Thyroid gland (tissue), 4 donors: ENCODE data around the gene MGST3. TPM values are rescaled to one million over a fixed set of nuclear protein-coding genes. Genes with fewer than 3 reads are reported as not detected.
A peak's percentile ranks its signal among the peaks of the same experiment; 100 is the strongest.

Experiments
- DNase-seq, 2 donors: peaks; one replicate each; pipeline ENCODE4 v3.0.0-alpha.2; 2019
- H3K27ac ChIP-seq, 3 donors: fragments of 200-600 bp; sonication (generic); 1 replicate in 2 of 3; 2 replicates in 1 of 3; pipeline ENCODE4 v1.5.1; 2016 to 2019; ENCODE audit warnings: mild to moderate bottlenecking in 1 of 3, moderate library complexity in 1 of 3
- H3K27me3 ChIP-seq: fragments of 200-600 bp; sonication (generic); one replicate; pipeline ENCODE4 v1.5.1; 2019
- H3K36me3 ChIP-seq, 2 donors: fragments of 200-600 bp; sonication (generic); one replicate each; pipeline ENCODE4 v1.5.1; 2016 to 2019
- H3K4me1 ChIP-seq, 2 donors: fragments of 200-600 bp; sonication (generic); one replicate each; pipeline ENCODE4 v1.5.1; 2017 to 2019
- H3K4me3 ChIP-seq, 3 donors: fragments of 200-600 bp; sonication (generic); replicated peaks in 1 of 3; 1 replicate in 2 of 3; 2 replicates in 1 of 3; pipeline ENCODE4 v1.5.1; 2016; ENCODE audit warnings: mild to moderate bottlenecking in 1 of 3
- H3K9me3 ChIP-seq: fragments of 200-600 bp; sonication (generic); one replicate; pipeline ENCODE4 v1.5.1; 2017
- POLR2A ChIP-seq, 2 donors: fragments of 450-650 bp; IDR thresholded peaks; one replicate each; pipeline ENCODE4 v1.6.1; 2017; ENCODE audit warnings: antibody characterized with exemption in 2 of 2, mild to moderate bottlenecking in 2 of 2, moderate library complexity in 1 of 2
- WGBS, 2 donors: methylation state at CpG; one replicate each; pipeline ENCODE4 v1.1.5; 2017; 5-methylcytosine and 5-hydroxymethylcytosine counted together
- intact Hi-C: fragments of 100-400 bp; cut with DNase I; formaldehyde crosslinking; loops from one replicate; pipeline ENCODE4 v1.15.1; 2023
- total RNA-seq, 4 donors: library from RNA; depleted of rRNA; stranded (reverse); fragments of >200 nt; gene quantifications; one replicate each; pipeline ENCODE4 v1.2.3, GENCODE V29; 2016
- TF ChIP-seq, protein P1 (sequence below), 6 experiments: fragments of 200-600 bp in 3 of 6; fragments of 450-650 bp in 3 of 6; sonication (generic) in 3 of 6; IDR thresholded peaks; one replicate each; pipeline ENCODE4 v1.5.1; 2016 to 2019; ENCODE audit warnings: antibody characterized with exemption in 6 of 6, mild to moderate bottlenecking in 2 of 6, inconsistent platforms in 1 of 6, moderate library complexity in 1 of 6

The MGST3 gene
- total RNA-seq, 4 donors from 2014 or later: 146 to 366 (median 307) TPM

- H3K27ac ChIP-seq: no peak overlapping the region
- no peak overlapping the region for H3K4me3 ChIP-seq
- H3K9me3 ChIP-seq: no peaks in the 10 kb centered on the region
- no peak for DNase-seq
- TF ChIP-seq POLR2A (IDR thresholded peaks at IDR 0.05): no peak
- TF ChIP-seq, protein P1, sequence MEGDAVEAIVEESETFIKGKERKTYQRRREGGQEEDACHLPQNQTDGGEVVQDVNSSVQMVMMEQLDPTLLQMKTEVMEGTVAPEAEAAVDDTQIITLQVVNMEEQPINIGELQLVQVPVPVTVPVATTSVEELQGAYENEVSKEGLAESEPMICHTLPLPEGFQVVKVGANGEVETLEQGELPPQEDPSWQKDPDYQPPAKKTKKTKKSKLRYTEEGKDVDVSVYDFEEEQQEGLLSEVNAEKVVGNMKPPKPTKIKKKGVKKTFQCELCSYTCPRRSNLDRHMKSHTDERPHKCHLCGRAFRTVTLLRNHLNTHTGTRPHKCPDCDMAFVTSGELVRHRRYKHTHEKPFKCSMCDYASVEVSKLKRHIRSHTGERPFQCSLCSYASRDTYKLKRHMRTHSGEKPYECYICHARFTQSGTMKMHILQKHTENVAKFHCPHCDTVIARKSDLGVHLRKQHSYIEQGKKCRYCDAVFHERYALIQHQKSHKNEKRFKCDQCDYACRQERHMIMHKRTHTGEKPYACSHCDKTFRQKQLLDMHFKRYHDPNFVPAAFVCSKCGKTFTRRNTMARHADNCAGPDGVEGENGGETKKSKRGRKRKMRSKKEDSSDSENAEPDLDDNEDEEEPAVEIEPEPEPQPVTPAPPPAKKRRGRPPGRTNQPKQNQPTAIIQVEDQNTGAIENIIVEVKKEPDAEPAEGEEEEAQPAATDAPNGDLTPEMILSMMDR (IDR thresholded peaks at IDR 0.05): no peak
- H3K36me3 ChIP-seq: peaks cover 0 to 11% of the 10 kb centered on the region in 2 donors
- peaks cover 28 to 61% of the 10 kb centered on the region in 2 donors for H3K4me1 ChIP-seq
- H3K27me3 ChIP-seq: no peaks in the 10 kb centered on the region
- 93% methylated on average over 2 of the region's 2 CpGs for WGBS, 2 donors
- intact Hi-C loops: no loop called here
These were observed 13.2 kb downstream of the MGST3 start for GRCh38 chr1:165644064-165644735.

- Histone ChIP-seq H3K4me1 (peaks cover 25 to 46% of the 10 kb centered on the region in 2 donors), H3K27me3 (no peaks in the 10 kb centered on the region), H3K27ac (no peak overlapping the region), H3K9me3 (no peaks in the 10 kb centered on the region), H3K4me3 (no peak overlapping the region), H3K36me3 (peaks cover 0 to 1% of the 10 kb centered on the region in 2 donors)
- no peak for DNase-seq
- intact Hi-C loops: no loop called here
- WGBS, 2 donors: 87 to 89% methylated on average over 8 of the region's 8 CpGs
- no peak for TF ChIP-seq POLR2A (IDR thresholded peaks at IDR 0.05)
These were observed 14.8 kb downstream of the MGST3 start for GRCh38 chr1:165645654-165646366.

- no peak overlapping the region for H3K27ac ChIP-seq
- intact Hi-C loops: no loop called here
- H3K4me3 ChIP-seq: no peak overlapping the region
- no peak for DNase-seq
- no peaks in the 10 kb centered on the region for H3K9me3 ChIP-seq
- peaks cover 1 to 12% of the 10 kb centered on the region in 2 donors for H3K36me3 ChIP-seq
- no peaks in the 10 kb centered on the region for H3K27me3 ChIP-seq
- TF ChIP-seq POLR2A (IDR thresholded peaks at IDR 0.05): no peak
- peaks cover 18 to 30% of the 10 kb centered on the region in 2 donors for H3K4me1 ChIP-seq
These were observed 16.5 kb downstream of the MGST3 start for GRCh38 chr1:165647517-165647916.

GRCh38 chr1:165647970-165648369, 16.9 kb downstream of the MGST3 start:
- H3K4me1 ChIP-seq: peaks cover 14 to 30% of the 10 kb centered on the region in 2 donors
- peak; percentile 41 to 61 for DNase-seq
- no peak overlapping the region for H3K27ac ChIP-seq
- no peaks in the 10 kb centered on the region for H3K9me3 ChIP-seq
- 51 to 53% methylated on average over 4 of the region's 4 CpGs for WGBS, 2 donors
- no peaks in the 10 kb centered on the region for H3K27me3 ChIP-seq
- no peak overlapping the region for H3K4me3 ChIP-seq
- intact Hi-C loops: no loop called here
- peaks cover 5 to 12% of the 10 kb centered on the region in 2 donors for H3K36me3 ChIP-seq
- TF ChIP-seq, protein P1 (IDR thresholded peaks at IDR 0.05): no peak

DNA sequence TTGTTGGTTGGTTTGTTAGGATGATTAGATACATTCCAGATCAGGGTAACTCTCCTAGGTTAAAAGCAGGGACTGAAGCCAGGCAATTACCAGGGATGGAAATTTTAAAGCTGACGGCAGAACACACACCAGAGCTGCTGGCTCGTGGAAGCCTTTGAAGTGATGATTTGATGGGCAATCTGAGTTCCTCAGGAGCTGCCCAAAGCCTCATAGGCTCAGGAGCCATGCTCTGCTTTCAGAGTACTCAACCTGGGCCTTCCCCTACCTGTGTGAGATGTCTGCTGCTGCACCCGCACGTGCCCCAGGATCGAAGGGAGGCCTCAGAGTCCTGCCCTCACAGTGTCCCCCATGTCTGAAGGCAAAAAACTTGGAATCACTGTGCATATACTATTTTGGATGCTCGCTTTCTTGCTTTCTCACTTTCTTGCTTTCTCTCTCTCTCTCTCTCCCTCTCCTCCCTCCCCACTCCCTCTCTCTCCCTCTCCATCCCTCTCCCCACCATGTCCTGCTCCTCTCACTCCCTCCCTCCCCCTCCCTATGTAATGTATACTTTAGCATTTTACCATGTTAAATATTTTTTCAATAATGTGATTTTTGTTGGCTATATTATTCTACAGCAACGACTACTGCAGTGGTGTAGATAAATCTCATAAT, 18.0 kb downstream of the MGST3 start:
- peaks cover 10 to 17% of the 10 kb centered on the region in 2 donors for H3K36me3 ChIP-seq
- no peak for TF ChIP-seq POLR2A (IDR thresholded peaks at IDR 0.05)
- TF ChIP-seq, protein P1 (IDR thresholded peaks at IDR 0.05): no peak
- H3K4me3 ChIP-seq: no peak overlapping the region
- H3K27me3 ChIP-seq: no peaks in the 10 kb centered on the region
- 86 to 88% methylated on average over 7 of the region's 7 CpGs for WGBS, 2 donors
- DNase-seq: no peak
- peaks cover 13 to 22% of the 10 kb centered on the region in 2 donors for H3K4me1 ChIP-seq
- no peaks in the 10 kb centered on the region for H3K9me3 ChIP-seq
- no peak overlapping the region for H3K27ac ChIP-seq
- intact Hi-C loops: no loop called here
